Measurements from ENCODE around the gene GRB2.

Gene GRB2

GRCh38 chr17:75270966-75271232, 134.6 kb downstream of the GRB2 start, which contains the start of gene MIF4GD:
Gene MIF4GD, minus strand, starts transcription at chr17:75271231. Its CDS starts 1,036 bp downstream, at chr17:75270195.
- no peak for TF ChIP-seq CTCF (IDR thresholded peaks at IDR 0.05; ENCODE audit: low read length, missing control alignments)
- peak within 1 kb of the TSS; percentile 85 for H3K4me3 ChIP-seq (replicated peaks; ENCODE audit: low read depth, low read length)
- no peak for DNase-seq (ENCODE audit: low read depth)

GRCh38 chr17:75270218-75270965, 135.1 kb downstream of the GRB2 start:
- peak; percentile 46 for TF ChIP-seq CTCF (IDR thresholded peaks at IDR 0.05; ENCODE audit: low read length, missing control alignments)

GRCh38 chr17:75269844-75270217, 135.6 kb downstream of the GRB2 start:
- TF ChIP-seq CTCF (IDR thresholded peaks at IDR 0.05; ENCODE audit: low read length, missing control alignments), result no peak
- peak overlapping the region; percentile 85 for H3K4me3 ChIP-seq (replicated peaks; ENCODE audit: low read depth, low read length)
- no peak for DNase-seq (ENCODE audit: low read depth)

More at GRCh38 chr17:75270218-75270965, 135.1 kb downstream of the GRB2 start:
- H3K4me3 ChIP-seq (replicated peaks; ENCODE audit: low read depth, low read length), result peak overlapping the region; percentile 85
- peak; percentile 80 for DNase-seq (ENCODE audit: low read depth)
